Stomach smooth muscle (tissue), 2 donors: Measurements from ENCODE around the gene TACC3.
"Not testable (repeated sequence)": the region's sequence is repeated elsewhere in the genome, so short reads cannot be mapped to it uniquely, and the experiment has no call there.

Experiments used
- H3K27ac ChIP-seq: one replicate; pipeline ENCODE4 v1.7.0; 2013; ENCODE audit warnings: mild to moderate bottlenecking, low read length, inconsistent platforms
- H3K27me3 ChIP-seq, 2 donors: one replicate each; pipeline ENCODE4 v1.7.0; 2013; ENCODE audit warnings: low read length in 2 of 2; ENCODE audit not compliant: insufficient read depth in 2 of 2, control insufficient read depth in 1 of 2
- H3K36me3 ChIP-seq, 2 donors: one replicate each; pipeline ENCODE4 v1.7.0; 2013; ENCODE audit warnings: low read length in 2 of 2; ENCODE audit not compliant: control insufficient read depth in 2 of 2, insufficient read depth in 2 of 2
- H3K4me1 ChIP-seq: one replicate; pipeline ENCODE4 v1.7.0; 2013; ENCODE audit warnings: low read length; ENCODE audit not compliant: control insufficient read depth, insufficient read depth
- H3K4me3 ChIP-seq, 2 donors: one replicate each; pipeline ENCODE4 v1.7.0; 2013; ENCODE audit warnings: low read length in 2 of 2
- H3K9ac ChIP-seq, 2 donors: one replicate each; pipeline ENCODE4 v1.7.0; 2013; ENCODE audit warnings: low read length in 2 of 2, mild to moderate bottlenecking in 1 of 2
- H3K9me3 ChIP-seq, 2 donors: one replicate each; pipeline ENCODE4 v1.7.0; 2013; ENCODE audit warnings: low read length in 2 of 2; ENCODE audit not compliant: control insufficient read depth in 2 of 2
- donor health status: healthy.
- donor health status: Pancreatic carcinoma.

TACC3 gene

GRCh38 chr4:1684506-1685234, 36.7 kb upstream of the TACC3 start:
- Histone ChIP-seq H3K27me3 (no peaks in the 10 kb centered on the region), H3K9ac (peak overlapping the region; percentile 29 to 42), H3K36me3 (no peaks in the 10 kb centered on the region), H3K27ac (peak overlapping the region; percentile 24), H3K4me1 (peaks cover 17% of the 10 kb centered on the region), H3K4me3 (peak overlapping the region in 1 of 2 donors; percentile 71), H3K9me3 (no peaks in the 10 kb centered on the region)

- no peak overlapping the region for H3K27ac ChIP-seq
- no peak overlapping the region for H3K4me3 ChIP-seq
- H3K36me3 ChIP-seq = peaks cover 0 to under 1% of the 10 kb centered on the region in 2 donors
- H3K9me3 ChIP-seq = no peaks in the 10 kb centered on the region
- no peaks in the 10 kb centered on the region for H3K27me3 ChIP-seq
- peaks cover 17% of the 10 kb centered on the region for H3K4me1 ChIP-seq
- H3K9ac ChIP-seq = no peak overlapping the region
These were observed 35.8 kb upstream of the TACC3 start for GRCh38 chr4:1685235-1686150.

- Histone ChIP-seq H3K27ac (no peak overlapping the region), H3K36me3 (peaks cover 4 to 9% of the 10 kb centered on the region in 2 donors), H3K9ac (no peak overlapping the region), H3K9me3 (no peaks in the 10 kb centered on the region), H3K27me3 (no peaks in the 10 kb centered on the region), H3K4me1 (peaks cover 17% of the 10 kb centered on the region), H3K4me3 (no peak overlapping the region)
These were observed 34.8 kb upstream of the TACC3 start for GRCh38 chr4:1686440-1687036.

GRCh38 chr4:1690698-1691097, 30.6 kb upstream of the TACC3 start:
- H3K9ac ChIP-seq = no peak overlapping the region
- H3K36me3 ChIP-seq = peaks cover 24 to 30% of the 10 kb centered on the region in 2 donors
- H3K4me1 ChIP-seq = no peaks in the 10 kb centered on the region
- H3K27me3 ChIP-seq = no peaks in the 10 kb centered on the region
- H3K27ac ChIP-seq = no peak overlapping the region
- no peaks in the 10 kb centered on the region for H3K9me3 ChIP-seq
- no peak overlapping the region for H3K4me3 ChIP-seq

GRCh38 chr4:1691737-1692373, 29.5 kb upstream of the TACC3 start:
- H3K4me3 ChIP-seq = no peak overlapping the region
- H3K36me3 ChIP-seq = peaks cover 29 to 34% of the 10 kb centered on the region in 2 donors

GRCh38 chr4:1693131-1693896, 28.0 kb upstream of the TACC3 start:
- no peaks in the 10 kb centered on the region for H3K27me3 ChIP-seq
- peaks cover 33 to 34% of the 10 kb centered on the region in 2 donors for H3K36me3 ChIP-seq
- no peak overlapping the region for H3K27ac ChIP-seq
- peaks cover 2% of the 10 kb centered on the region for H3K4me1 ChIP-seq
- H3K4me3 ChIP-seq = no peak overlapping the region
- no peaks in the 10 kb centered on the region for H3K9me3 ChIP-seq
- no peak overlapping the region for H3K9ac ChIP-seq

More at GRCh38 chr4:1691737-1692373, 29.5 kb upstream of the TACC3 start:
- Histone ChIP-seq H3K27me3 (no peaks in the 10 kb centered on the region), H3K4me1 (no peaks in the 10 kb centered on the region), H3K27ac (no peak overlapping the region), H3K9me3 (no peaks in the 10 kb centered on the region), H3K9ac (no peak overlapping the region)

- peaks cover 2% of the 10 kb centered on the region for H3K4me1 ChIP-seq
- no peak overlapping the region for H3K27ac ChIP-seq
- H3K4me3 ChIP-seq = no peak overlapping the region
- no peaks in the 10 kb centered on the region for H3K27me3 ChIP-seq
- peaks cover 36 to 40% of the 10 kb centered on the region in 2 donors for H3K36me3 ChIP-seq
- H3K9me3 ChIP-seq = no peaks in the 10 kb centered on the region
- no peak overlapping the region for H3K9ac ChIP-seq
These were observed 25.4 kb upstream of the TACC3 start for GRCh38 chr4:1695913-1696312.

GRCh38 chr4:1701671-1702070, 19.6 kb upstream of the TACC3 start:
- H3K4me1 ChIP-seq, H3K27ac ChIP-seq, H3K9ac ChIP-seq, H3K27me3 ChIP-seq, H3K4me3 ChIP-seq, H3K9me3 ChIP-seq: not testable (repeated sequence)
- peaks cover 25 to 30% of the 10 kb centered on the region in 2 donors for H3K36me3 ChIP-seq

- no peaks in the 10 kb centered on the region for H3K27me3 ChIP-seq
- H3K27ac ChIP-seq = no peak overlapping the region
- no peaks in the 10 kb centered on the region for H3K4me1 ChIP-seq
- H3K9ac ChIP-seq = peak overlapping the region in 1 of 2 donors; percentile 3
- H3K9me3 ChIP-seq = no peaks in the 10 kb centered on the region
- H3K36me3 ChIP-seq = peaks cover 22 to 23% of the 10 kb centered on the region in 2 donors
- H3K4me3 ChIP-seq = no peak overlapping the region
These were observed 17.5 kb upstream of the TACC3 start for GRCh38 chr4:1703867-1704266.

GRCh38 chr4:1705732-1706131, 15.6 kb upstream of the TACC3 start:
- H3K4me1 ChIP-seq = peaks cover 4% of the 10 kb centered on the region
- H3K27ac ChIP-seq = no peak overlapping the region
- no peaks in the 10 kb centered on the region for H3K9me3 ChIP-seq
- no peak overlapping the region for H3K4me3 ChIP-seq
- no peak overlapping the region for H3K9ac ChIP-seq
- no peaks in the 10 kb centered on the region for H3K27me3 ChIP-seq
- peaks cover 16 to 17% of the 10 kb centered on the region in 2 donors for H3K36me3 ChIP-seq
